GM19455 (cell line): ENCODE data around the gene SPPL2C.
"Not testable (repeated sequence)": the region's sequence is repeated elsewhere in the genome, so short reads cannot be mapped to it uniquely, and the experiment has no call there.

Experiments
- ATAC-seq: cut with Tn5 transposase; IDR thresholded peaks from one replicate; pipeline ENCODE4 v1.9.1; 2021; ENCODE audit not compliant: unreplicated experiment

Gene SPPL2C

DNA sequence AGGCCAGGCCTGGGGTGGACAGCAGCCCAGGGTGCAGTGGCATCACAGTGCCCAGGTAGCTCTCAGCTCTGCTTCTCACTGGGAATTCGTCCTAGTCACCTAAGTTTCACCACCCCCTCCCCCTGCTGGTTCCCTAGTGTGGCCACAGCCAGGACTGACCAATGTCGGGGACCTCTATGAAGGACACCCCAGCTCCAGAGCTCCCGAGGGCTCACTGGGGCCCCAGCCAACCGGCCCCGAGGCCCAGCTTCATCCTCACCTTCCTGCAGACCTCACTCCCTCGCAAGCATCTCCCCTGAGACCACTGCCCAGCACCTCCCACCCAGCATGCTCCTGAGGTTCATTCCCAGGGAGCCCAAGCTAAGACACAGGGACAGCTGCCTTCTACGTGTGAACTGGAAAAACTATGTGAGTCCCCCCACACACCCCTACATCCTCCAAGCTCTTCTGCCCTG lies 4.9 kb downstream of the SPPL2C start:
- ATAC-seq: no peak

GRCh38 chr17:45850011-45850410 lies 5.3 kb downstream of the SPPL2C start:
- ATAC-seq: no peak

GRCh38 chr17:45850468-45850867 lies 5.8 kb downstream of the SPPL2C start:
- ATAC-seq: no peak

- ATAC-seq: no peak
Measured at GRCh38 chr17:45851022-45851421, 6.3 kb downstream of the SPPL2C start.

DNA sequence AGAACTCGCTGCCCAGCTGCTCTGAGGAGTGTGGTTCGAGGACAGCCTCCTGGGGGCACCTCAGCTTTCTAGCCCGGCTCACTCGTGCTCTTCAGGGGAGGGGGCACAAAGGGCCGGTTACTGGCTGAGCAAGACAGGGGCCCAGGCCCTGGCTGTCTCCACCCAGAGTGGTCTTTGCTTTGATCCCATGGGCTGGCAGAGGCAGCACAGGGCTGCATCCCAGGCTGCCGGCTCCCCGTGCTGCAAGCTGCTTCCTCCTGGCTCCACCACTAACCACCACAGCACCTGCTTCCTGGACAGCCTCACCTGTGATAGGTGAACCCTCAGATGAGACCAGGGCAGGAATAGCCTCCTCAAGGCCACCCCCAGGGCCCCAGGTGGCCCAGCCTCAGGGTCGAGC lies 6.8 kb downstream of the SPPL2C start:
- no peak for ATAC-seq

DNA sequence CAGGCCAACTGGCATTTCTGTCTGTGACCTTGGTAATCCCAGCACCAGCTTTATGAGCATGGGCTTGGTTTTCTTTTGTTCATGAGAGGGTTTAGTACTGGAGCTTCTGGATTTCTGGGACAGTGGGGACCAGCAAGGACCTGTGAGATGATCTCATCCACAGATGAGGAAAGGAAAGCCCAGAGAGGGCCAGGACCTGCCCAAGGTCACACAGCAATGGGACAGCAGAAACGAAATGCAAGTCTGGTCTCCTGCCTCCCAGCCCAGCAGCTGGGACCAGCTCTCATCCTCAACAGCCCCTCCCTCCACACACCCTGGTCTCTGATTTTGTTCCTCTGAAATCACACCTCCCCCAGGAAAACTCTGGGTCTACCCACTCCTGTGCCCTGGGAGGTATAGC lies 7.2 kb downstream of the SPPL2C start:
- no peak for ATAC-seq

DNA sequence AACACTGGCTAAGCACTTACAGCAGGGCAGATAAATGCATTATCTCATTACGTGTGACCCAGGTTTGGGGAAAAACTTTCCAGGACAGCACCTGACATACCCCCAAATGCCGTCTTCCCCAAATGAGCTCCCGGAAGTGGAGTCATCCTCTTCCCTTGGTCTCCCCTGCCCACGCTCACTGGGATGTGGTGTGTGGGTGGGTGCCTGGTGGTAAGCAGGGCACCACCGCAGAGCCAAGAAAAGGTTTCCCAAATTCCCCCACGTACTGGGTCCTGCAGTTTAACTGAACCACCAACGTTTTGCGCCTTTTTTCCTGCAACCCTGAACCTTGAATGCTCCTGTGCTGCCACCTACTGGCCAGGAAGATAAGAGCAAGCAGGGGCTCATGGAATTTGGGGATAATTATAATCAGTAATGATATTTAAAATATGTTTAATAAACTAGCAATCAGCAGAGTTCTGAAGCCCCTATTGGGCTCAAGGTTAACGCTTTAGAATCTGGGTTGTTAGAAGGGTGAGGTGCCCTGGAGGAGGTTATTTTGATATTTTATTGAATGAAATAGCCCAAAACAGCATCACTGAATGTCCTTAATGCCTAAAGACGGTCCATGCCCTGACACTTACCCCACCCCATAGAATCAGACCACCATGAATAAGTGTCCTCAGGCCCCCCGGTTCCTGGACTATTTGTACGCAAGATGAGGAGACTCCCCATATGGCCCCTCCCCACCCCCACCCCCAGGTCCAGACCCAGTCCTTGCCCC lies 8.0 kb downstream of the SPPL2C start:
- no peak for ATAC-seq

- no peak for ATAC-seq
Measured at GRCh38 chr17:45854209-45854608, 9.5 kb downstream of the SPPL2C start.

- no peak for ATAC-seq
Measured at GRCh38 chr17:45855691-45856336, 11.1 kb downstream of the SPPL2C start.

DNA sequence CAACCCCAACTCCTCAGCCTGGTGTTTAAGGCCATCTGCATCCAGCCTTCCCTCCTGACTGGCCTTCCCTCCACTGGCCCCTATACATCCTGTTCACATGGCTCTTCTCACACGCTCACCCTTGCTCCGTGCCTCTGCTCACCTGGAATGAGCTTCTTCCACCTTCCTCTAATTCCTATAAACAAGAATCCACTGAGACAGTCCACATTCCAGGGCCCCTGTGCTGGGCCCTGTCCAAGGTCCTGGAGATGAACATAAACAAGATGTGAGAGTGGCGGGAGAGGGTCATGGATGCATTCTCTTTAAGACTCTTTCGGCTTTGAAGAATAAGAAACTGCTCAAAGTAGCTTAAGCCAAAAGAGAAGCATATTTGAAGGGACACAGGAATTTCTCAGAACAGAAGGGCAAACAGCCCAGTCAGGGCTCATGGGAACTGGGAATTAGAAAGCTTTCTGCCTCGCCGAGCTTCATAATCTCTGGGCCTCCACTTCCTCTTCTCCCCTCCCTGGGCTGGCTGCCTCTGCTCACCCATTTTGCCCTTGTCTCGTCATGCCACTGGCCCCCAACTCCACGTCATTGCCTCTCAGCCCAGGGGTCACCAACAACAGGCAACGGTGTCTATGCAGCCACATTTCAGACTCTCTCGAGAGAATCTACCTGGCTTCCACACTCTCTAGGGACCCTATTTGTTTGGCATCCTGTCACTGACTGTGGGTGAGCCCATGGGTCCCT lies 13.5 kb downstream of the SPPL2C start:
- ATAC-seq: no peak

- ATAC-seq: no peak
Measured at GRCh38 chr17:45861165-45861564, 16.5 kb downstream of the SPPL2C start.

GRCh38 chr17:45862127-45862526 lies 17.4 kb downstream of the SPPL2C start:
- ATAC-seq: not testable (repeated sequence)

DNA sequence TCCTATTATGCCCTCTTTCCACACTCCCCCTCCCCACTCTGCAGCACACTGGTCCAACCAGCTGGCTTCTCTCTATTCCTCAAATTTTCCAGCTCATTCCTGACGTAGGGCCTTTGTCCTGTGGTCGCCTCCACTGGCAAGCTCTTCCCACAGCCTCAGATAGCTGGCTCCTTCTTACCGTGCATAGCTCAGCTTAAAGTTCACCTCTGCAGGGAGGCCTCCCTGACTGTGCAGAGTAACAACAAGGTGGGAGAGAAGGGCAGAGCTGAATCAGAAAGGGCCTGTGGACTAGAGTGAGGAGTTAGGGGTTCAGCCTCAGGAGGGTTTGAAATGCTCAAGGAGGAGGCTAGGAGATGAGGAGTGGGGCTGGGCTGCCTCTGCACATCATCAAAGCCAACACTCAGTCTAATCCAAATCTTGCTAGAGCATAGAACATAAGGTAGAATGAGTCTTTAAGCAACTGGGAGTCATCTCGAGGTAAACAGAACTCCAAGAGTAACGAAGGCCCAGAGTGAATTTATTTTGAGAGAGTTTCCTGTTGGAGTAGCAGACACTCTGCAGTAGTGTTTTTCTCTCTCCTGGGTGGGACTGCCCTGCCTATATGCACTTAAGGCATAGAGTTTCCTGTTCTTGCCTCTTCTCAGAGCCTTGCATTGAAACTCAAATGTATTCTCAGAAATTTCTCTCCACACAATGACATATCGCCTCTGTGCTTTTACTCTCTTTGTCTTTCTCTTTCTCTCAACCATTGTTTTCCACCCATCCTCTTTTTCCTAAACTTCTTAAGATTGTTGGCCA lies 19.4 kb downstream of the SPPL2C start:
- no peak for ATAC-seq

DNA sequence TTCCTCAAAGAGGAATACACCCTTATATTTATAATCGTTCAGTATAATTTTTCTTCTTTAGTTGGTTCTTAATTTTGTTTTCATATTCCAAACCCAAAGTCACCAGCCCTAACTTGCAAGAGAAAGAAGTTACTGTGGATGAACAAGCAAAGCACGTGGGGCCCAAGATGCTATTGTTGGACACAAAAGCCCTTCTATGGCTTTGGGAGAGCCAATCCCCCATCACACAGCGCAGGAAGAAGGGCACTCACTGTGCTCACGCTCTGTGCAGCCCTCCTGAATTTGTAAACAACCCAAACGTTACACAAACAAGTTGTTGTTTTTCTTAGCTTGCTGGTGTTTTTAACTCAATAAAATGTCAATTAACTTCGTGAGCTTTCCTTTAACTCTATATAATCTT lies 22.5 kb downstream of the SPPL2C start:
- no peak for ATAC-seq

- ATAC-seq: no peak
Measured at GRCh38 chr17:45867702-45868101, 23.0 kb downstream of the SPPL2C start.

DNA sequence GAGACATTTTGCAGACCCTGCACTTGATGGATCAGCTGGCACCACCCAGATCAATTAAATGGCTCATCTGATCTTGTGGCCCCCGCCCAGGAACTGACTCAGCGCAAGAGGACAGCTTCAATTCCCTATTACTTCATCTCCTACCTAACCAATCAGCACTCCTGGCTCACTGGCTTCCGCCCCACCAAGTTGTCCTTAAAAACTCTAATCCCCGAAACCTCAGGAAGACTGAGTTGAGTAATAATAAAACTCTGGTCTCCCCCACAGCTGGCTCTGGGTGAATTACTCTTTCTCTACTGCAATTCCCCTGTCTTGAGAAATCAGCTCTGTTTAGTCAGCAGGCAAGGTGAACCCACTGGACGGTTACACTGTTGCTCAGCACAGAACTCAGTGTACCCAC lies 23.6 kb downstream of the SPPL2C start:
- ATAC-seq: no peak

- ATAC-seq: no peak
Measured at GRCh38 chr17:45869676-45870341, 25.1 kb downstream of the SPPL2C start.

GRCh38 chr17:45870342-45870974 lies 25.8 kb downstream of the SPPL2C start:
- ATAC-seq: no peak

GRCh38 chr17:45871718-45872117 lies 27.0 kb downstream of the SPPL2C start:
- no peak for ATAC-seq

GRCh38 chr17:45873728-45874127 lies 29.0 kb downstream of the SPPL2C start:
- no peak for ATAC-seq
